Activated CD8-positive, alpha-beta T cell treated with anti-CD3 and anti-CD28 coated beads for 36 hours (primary cell): ENCODE measurements around the gene LYRM9. TPM values are rescaled to one million over a fixed set of nuclear protein-coding genes. Genes with fewer than 3 reads are reported as not detected.

Experiments used
- ATAC-seq: fragments of 200-7000 bp; cut with Tn5 transposase; one replicate; pipeline ENCODE4 v1.10.0; 2021; ENCODE audit warnings: mild to moderate bottlenecking, moderate library complexity
- CTCF ChIA-PET: fragments of 350-600 bp; sonication (Branson Sonifier 250); formaldehyde crosslinking; loops from one replicate; lab custom pipeline; 2021; ENCODE audit warnings: antibody characterized with exemption; lab: Charles Lee
- POLR2A ChIA-PET: fragments of 350-600 bp; sonication (Branson Sonifier 250); formaldehyde crosslinking; loops from one replicate; lab custom pipeline; 2021; ENCODE audit warnings: antibody characterized with exemption; lab: Charles Lee
- DNase-seq: peaks from one replicate; pipeline ENCODE4 v3.0.0-alpha.2; 2020
- H3K27ac Mint-ChIP-seq: one replicate; pipeline ENCODE4 v1.8.0; 2021; ENCODE audit warnings: mild to moderate bottlenecking, mixed read lengths
- H3K27me3 Mint-ChIP-seq: one replicate; pipeline ENCODE4 v1.8.0; 2021; ENCODE audit warnings: mixed read lengths
- H3K36me3 Mint-ChIP-seq: one replicate; pipeline ENCODE4 v1.8.0; 2021; ENCODE audit warnings: low read depth, mixed read lengths
- H3K4me1 Mint-ChIP-seq: one replicate; pipeline ENCODE4 v1.8.0; 2021; ENCODE audit warnings: low read depth, mixed read lengths
- H3K4me3 Mint-ChIP-seq: one replicate; pipeline ENCODE4 v1.8.0; 2021; ENCODE audit warnings: mild to moderate bottlenecking, moderate library complexity, mixed read lengths
- H3K9me3 Mint-ChIP-seq: one replicate; pipeline ENCODE4 v1.8.0; 2021; ENCODE audit warnings: mixed read lengths
- intact Hi-C: fragments of 100-400 bp; cut with micrococcal nuclease; formaldehyde crosslinking; loops from one replicate; pipeline ENCODE4 v1.10.0; 2022
- total RNA-seq, 2 experiments: library from RNA; stranded (reverse); gene quantifications; one replicate each; pipeline ENCODE4 v1.2.3, GENCODE V29; 2021
- TF ChIP-seq, protein P1 (sequence below): fragments of 200-600 bp; IDR thresholded peaks from one replicate; pipeline ENCODE4 v1.8.0; 2022; ENCODE audit warnings: antibody characterized with exemption, mild to moderate bottlenecking

LYRM9 gene
- total RNA-seq, 2 experiments from 2014 or later = 3.1 to 3.5 TPM

DNA sequence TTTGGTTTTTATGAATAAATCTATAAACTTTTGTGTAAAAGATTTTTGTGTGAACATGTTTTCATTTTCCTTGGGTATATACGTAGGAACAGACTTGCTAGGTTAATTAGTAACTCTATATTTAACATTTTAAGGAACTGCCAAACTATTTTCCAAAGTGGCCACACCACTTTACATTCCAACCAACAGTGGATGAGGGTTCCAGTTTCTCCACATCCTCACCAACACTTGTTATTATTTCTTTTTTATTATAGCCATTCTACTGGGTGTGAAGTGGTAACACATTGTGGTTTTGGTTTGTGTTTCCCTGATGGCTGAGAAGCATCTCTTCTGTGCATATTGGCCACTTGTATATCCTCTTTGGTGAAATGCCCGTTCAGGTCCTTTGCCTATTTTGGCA, 20.0 kb downstream of the LYRM9 start:
- ChIA-PET CTCF (interaction anchor here (0.8 to 14.4 kb wide), 2 partner anchors 20 to 69 kb away, joined by 3 to 601 read pairs; partner anchors contain the start of genes LYRM9 and NOS2), POLR2A (no interaction called here)
- H3K27ac Mint-ChIP-seq = no peak overlapping the region
- TF ChIP-seq, protein P1, sequence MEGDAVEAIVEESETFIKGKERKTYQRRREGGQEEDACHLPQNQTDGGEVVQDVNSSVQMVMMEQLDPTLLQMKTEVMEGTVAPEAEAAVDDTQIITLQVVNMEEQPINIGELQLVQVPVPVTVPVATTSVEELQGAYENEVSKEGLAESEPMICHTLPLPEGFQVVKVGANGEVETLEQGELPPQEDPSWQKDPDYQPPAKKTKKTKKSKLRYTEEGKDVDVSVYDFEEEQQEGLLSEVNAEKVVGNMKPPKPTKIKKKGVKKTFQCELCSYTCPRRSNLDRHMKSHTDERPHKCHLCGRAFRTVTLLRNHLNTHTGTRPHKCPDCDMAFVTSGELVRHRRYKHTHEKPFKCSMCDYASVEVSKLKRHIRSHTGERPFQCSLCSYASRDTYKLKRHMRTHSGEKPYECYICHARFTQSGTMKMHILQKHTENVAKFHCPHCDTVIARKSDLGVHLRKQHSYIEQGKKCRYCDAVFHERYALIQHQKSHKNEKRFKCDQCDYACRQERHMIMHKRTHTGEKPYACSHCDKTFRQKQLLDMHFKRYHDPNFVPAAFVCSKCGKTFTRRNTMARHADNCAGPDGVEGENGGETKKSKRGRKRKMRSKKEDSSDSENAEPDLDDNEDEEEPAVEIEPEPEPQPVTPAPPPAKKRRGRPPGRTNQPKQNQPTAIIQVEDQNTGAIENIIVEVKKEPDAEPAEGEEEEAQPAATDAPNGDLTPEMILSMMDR = no peak
- no peaks in the 10 kb centered on the region for H3K36me3 Mint-ChIP-seq
- ATAC-seq (no peak), DNase-seq (no peak)
- H3K4me3 Mint-ChIP-seq = no peak overlapping the region
- no peaks in the 10 kb centered on the region for H3K27me3 Mint-ChIP-seq
- intact Hi-C loops = no loop called here
- peaks cover 2% of the 10 kb centered on the region for H3K4me1 Mint-ChIP-seq
- H3K9me3 Mint-ChIP-seq = peaks cover 1% of the 10 kb centered on the region

DNA sequence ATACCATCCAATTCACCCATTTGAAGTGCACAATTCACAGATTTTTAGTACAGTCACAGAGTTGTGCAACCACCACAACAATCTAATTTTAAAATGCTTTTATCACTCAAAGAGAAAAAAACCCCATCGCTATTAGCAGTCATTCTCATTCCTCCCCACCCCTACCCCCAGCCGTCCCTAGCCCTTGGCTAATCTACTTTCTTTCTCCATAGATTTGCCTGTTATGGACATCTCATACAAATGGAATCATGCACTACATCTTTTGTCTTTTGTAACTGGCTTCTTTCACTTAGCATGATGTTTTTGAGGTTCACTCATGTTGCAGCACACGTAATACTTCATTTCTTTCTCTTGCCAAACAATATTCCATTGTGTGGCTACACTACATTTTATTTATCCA, 20.4 kb downstream of the LYRM9 start:
- TF ChIP-seq, protein P1 = no peak
- intact Hi-C loops = no loop called here
- peaks cover 1% of the 10 kb centered on the region for H3K9me3 Mint-ChIP-seq
- no peak overlapping the region for H3K4me3 Mint-ChIP-seq
- ChIA-PET CTCF (interaction anchor here (14.4 kb wide), 1 partner anchor 69 kb away, joined by 601 read pairs; the partner anchor contains the start of gene NOS2), POLR2A (interaction anchor here (1.6 kb wide), 1 partner anchor 65 kb away, joined by 3 read pairs; no protein-coding TSS in a partner anchor)
- no peak for DNase-seq
- H3K27ac Mint-ChIP-seq = no peak overlapping the region
- H3K27me3 Mint-ChIP-seq = no peaks in the 10 kb centered on the region
- H3K4me1 Mint-ChIP-seq = no peaks in the 10 kb centered on the region
- ATAC-seq = no peak
- no peaks in the 10 kb centered on the region for H3K36me3 Mint-ChIP-seq

- Mint-ChIP-seq H3K36me3 (no peaks in the 10 kb centered on the region), H3K27me3 (no peaks in the 10 kb centered on the region), H3K4me3 (no peak overlapping the region), H3K27ac (no peak overlapping the region), H3K9me3 (peaks cover 1% of the 10 kb centered on the region), H3K4me1 (no peaks in the 10 kb centered on the region)
- DNase-seq (no peak), ATAC-seq (no peak)
- TF ChIP-seq, protein P1 = no peak
- ChIA-PET CTCF (interaction anchor here (1.4 to 2.4 kb wide), 3 partner anchors 8 to 220 kb away, joined by 3 to 10 read pairs (median 9); no protein-coding TSS in a partner anchor), POLR2A (interaction anchor here (1.6 to 2.0 kb wide), 2 partner anchors 11 to 63 kb away, joined by 3 to 6 read pairs; no protein-coding TSS in a partner anchor)
- intact Hi-C loops = no loop called here
Measured at GRCh38 chr17:27871407-27871806, 21.8 kb downstream of the LYRM9 start.

- ATAC-seq (no peak), DNase-seq (no peak)
- no peaks in the 10 kb centered on the region for H3K36me3 Mint-ChIP-seq
- CTCF ChIA-PET = interaction anchor here (1.4 to 2.4 kb wide), 4 partner anchors 9 to 218 kb away, joined by 3 to 10 read pairs (median 7); partner anchors contain the start of gene LYRM9
- H3K27me3 Mint-ChIP-seq = no peaks in the 10 kb centered on the region
- no peak overlapping the region for H3K4me3 Mint-ChIP-seq
- H3K4me1 Mint-ChIP-seq = no peaks in the 10 kb centered on the region
- POLR2A ChIA-PET = interaction anchor here (2.0 kb wide), 1 partner anchor 10 kb away, joined by 6 read pairs; no protein-coding TSS in a partner anchor
- H3K9me3 Mint-ChIP-seq = peaks cover 1% of the 10 kb centered on the region
- no peak overlapping the region for H3K27ac Mint-ChIP-seq
- TF ChIP-seq, protein P1 = no peak
- intact Hi-C loops = no loop called here
Measured at GRCh38 chr17:27870345-27870744, 22.8 kb downstream of the LYRM9 start.

GRCh38 chr17:27868565-27868964, 24.6 kb downstream of the LYRM9 start:
- TF ChIP-seq, protein P1 = no peak
- no peak for DNase-seq
- no peak overlapping the region for H3K27ac Mint-ChIP-seq
- H3K36me3 Mint-ChIP-seq = no peaks in the 10 kb centered on the region
- H3K9me3 Mint-ChIP-seq = peaks cover 1% of the 10 kb centered on the region
- no peak for ATAC-seq
- H3K4me3 Mint-ChIP-seq = no peak overlapping the region
- POLR2A ChIA-PET = no interaction called here
- intact Hi-C loops = no loop called here
- CTCF ChIA-PET = interaction anchor here (1.0 to 2.1 kb wide), 2 partner anchors 61 to 63 kb away, joined by 4 to 10 read pairs; no protein-coding TSS in a partner anchor
- H3K27me3 Mint-ChIP-seq = no peaks in the 10 kb centered on the region
- H3K4me1 Mint-ChIP-seq = no peaks in the 10 kb centered on the region
